Uterus (tissue), 4 donors: Measurements from ENCODE around the gene CRELD1. TPM values are rescaled to one million over a fixed set of nuclear protein-coding genes. Genes with fewer than 3 reads are reported as not detected.

ENCODE experiments used
- DNase-seq, 2 donors: peaks; one replicate each; pipeline ENCODE4 v3.0.0-alpha.2; 2019 to 2020
- H3K27ac ChIP-seq, 2 donors: fragments of 200-600 bp; sonication (generic); 1 replicate in 1 of 2; 2 replicates in 1 of 2; pipeline ENCODE4 v1.5.1; 2016 to 2018
- H3K27me3 ChIP-seq, 2 donors: fragments of 200-600 bp; sonication (generic); one replicate each; pipeline ENCODE4 v1.5.1; 2018 to 2019; ENCODE audit warnings: control low read depth in 1 of 2
- H3K36me3 ChIP-seq, 2 donors: fragments of 200-600 bp; sonication (generic); one replicate each; pipeline ENCODE4 v1.5.1; 2019; ENCODE audit warnings: control low read depth in 1 of 2
- H3K4me1 ChIP-seq, 2 donors: fragments of 200-600 bp; sonication (generic); one replicate each; pipeline ENCODE4 v1.5.1; 2018 to 2019; ENCODE audit warnings: control low read depth in 1 of 2
- H3K4me3 ChIP-seq, 2 donors: fragments of 200-600 bp; sonication (generic); 1 replicate in 1 of 2; 2 replicates in 1 of 2; pipeline ENCODE4 v1.5.1; 2018 to 2019; ENCODE audit warnings: mild to moderate bottlenecking in 1 of 2
- H3K9me3 ChIP-seq, 2 donors: fragments of 200-600 bp; sonication (generic); one replicate each; pipeline ENCODE4 v1.5.1; 2019; ENCODE audit warnings: control low read depth in 1 of 2
- POLR2A ChIP-seq, 2 donors: fragments of 450-650 bp; IDR thresholded peaks; one replicate each; pipeline ENCODE4 v1.6.1; 2016; ENCODE audit warnings: antibody characterized with exemption in 2 of 2, mild to moderate bottlenecking in 1 of 2, moderate library complexity in 1 of 2
- intact Hi-C: fragments of 100-400 bp; cut with DNase I; formaldehyde crosslinking; loops from one replicate; pipeline ENCODE4 v1.15.1; 2023; ENCODE audit warnings: low total_unique reads
- small RNA-seq: library from RNA; depleted of rRNA; stranded (forward); fragments of <200 nt; gene quantifications from one replicate; pipeline ENCODE3, GENCODE V24; 2016
- total RNA-seq, 4 donors: library from RNA; depleted of rRNA in 3 of 4; stranded (reverse); fragments of >200 nt in 3 of 4; gene quantifications; one replicate each; pipeline versions ENCODE4 v1.1.0 to v1.2.4, GENCODE V29; 2014 to 2023
- TF ChIP-seq, protein P1 (sequence below), 4 experiments: fragments of 200-600 bp in 2 of 4; fragments of 450-650 bp in 2 of 4; sonication (generic) in 2 of 4; IDR thresholded peaks; one replicate each; pipeline ENCODE4 v1.5.1; 2016 to 2019; ENCODE audit warnings: antibody characterized with exemption in 4 of 4, mild to moderate bottlenecking in 2 of 4, moderate library complexity in 1 of 4
- donor health status: DM: yes; HTN: yes; CAD: no.

Gene CRELD1
- total RNA-seq, 4 donors from 2014 or later: 20.4 to 38.8 (median 29.1) TPM

DNA sequence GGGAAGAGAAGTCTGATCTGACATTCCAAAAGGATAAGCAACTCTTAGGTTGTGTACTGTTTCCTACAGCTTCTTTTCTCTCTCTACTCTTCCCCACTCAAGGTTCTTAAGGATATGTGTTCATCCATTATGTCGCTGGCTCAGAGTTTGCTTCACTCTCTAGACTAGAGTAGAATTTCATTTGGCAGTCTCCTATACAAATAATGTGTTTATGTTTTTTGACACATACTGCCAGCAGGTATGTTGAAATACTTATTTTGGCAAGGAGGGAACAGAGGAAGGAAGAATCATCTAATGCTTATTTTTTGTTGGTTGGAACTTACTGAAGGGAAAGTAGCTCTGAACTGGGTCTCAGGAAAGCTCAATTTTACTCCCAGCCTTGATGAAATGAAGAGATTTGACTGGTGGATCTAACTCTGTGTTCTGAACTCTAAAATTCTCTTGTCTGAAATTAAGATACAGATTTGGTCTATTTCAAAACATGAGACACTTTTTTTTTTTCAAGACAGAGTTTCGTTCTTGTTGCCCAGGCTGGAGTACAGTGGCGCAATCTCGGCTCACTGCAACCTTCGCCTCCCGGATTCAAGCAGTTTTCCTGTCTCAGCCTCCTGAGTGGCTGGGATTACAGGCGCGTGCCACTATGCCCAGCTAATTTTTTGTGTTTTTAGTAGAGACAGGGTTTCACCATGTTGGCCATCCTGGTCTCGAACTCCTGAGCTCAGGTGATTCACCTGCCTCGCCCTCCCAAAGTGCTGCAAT lies 60.6 kb downstream of the CRELD1 start:
- intact Hi-C loops: no loop called here
- DNase-seq: no peak
- TF ChIP-seq, protein P1, sequence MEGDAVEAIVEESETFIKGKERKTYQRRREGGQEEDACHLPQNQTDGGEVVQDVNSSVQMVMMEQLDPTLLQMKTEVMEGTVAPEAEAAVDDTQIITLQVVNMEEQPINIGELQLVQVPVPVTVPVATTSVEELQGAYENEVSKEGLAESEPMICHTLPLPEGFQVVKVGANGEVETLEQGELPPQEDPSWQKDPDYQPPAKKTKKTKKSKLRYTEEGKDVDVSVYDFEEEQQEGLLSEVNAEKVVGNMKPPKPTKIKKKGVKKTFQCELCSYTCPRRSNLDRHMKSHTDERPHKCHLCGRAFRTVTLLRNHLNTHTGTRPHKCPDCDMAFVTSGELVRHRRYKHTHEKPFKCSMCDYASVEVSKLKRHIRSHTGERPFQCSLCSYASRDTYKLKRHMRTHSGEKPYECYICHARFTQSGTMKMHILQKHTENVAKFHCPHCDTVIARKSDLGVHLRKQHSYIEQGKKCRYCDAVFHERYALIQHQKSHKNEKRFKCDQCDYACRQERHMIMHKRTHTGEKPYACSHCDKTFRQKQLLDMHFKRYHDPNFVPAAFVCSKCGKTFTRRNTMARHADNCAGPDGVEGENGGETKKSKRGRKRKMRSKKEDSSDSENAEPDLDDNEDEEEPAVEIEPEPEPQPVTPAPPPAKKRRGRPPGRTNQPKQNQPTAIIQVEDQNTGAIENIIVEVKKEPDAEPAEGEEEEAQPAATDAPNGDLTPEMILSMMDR (IDR thresholded peaks at IDR 0.05): no peak
- no peak for TF ChIP-seq POLR2A (IDR thresholded peaks at IDR 0.05)
- Histone ChIP-seq H3K36me3 (no peaks in the 10 kb centered on the region), H3K4me1 (no peaks in the 10 kb centered on the region), H3K9me3 (no peaks in the 10 kb centered on the region), H3K27ac (no peak overlapping the region), H3K27me3 (no peaks in the 10 kb centered on the region), H3K4me3 (no peak overlapping the region)

Small RNA genes lying within 50 kb of the gene (small RNA-seq; reads per million reads assigned to genes)
- not detected for gene RNU6-882P

Other genes with a start within 250 kb of the CRELD1 start
- not detected for gene CPNE9, start 230.0 kb upstream of the CRELD1 start, total RNA-seq
- gene BRPF1, start 202.1 kb upstream of the CRELD1 start, total RNA-seq: 10 to 100 TPM; 10.8 to 36.0 (median 16.7) TPM
- 10 to 100 TPM; 29.8 to 60.7 (median 44.2) TPM for gene OGG1, start 183.9 kb upstream of the CRELD1 start, total RNA-seq
- gene CAMK1, start 163.9 kb upstream of the CRELD1 start, total RNA-seq: 10 to 100 TPM; 19.1 to 63.0 (median 56.7) TPM
- gene TADA3, start 141.4 kb upstream of the CRELD1 start, total RNA-seq: 10 to 100 TPM; 35.9 to 65.4 (median 55.3) TPM
- 100 to 1,000 TPM in 3 of 4 donors, 10 to 100 TPM in 1; 44.7 to 176 (median 142) TPM for gene ARPC4, start 140.8 kb upstream of the CRELD1 start, total RNA-seq
- gene TTLL3, start 123.6 kb upstream of the CRELD1 start, total RNA-seq: 100 to 1,000 TPM in 1 of 4 donors, 10 to 100 TPM in 3; 67.1 to 349 (median 83.7) TPM
- gene RPUSD3, start 89.8 kb upstream of the CRELD1 start, total RNA-seq: 10 to 100 TPM in 3 of 4 donors, 1 to 10 TPM in 1; 9.7 to 35.8 (median 26.9) TPM
- 1 to 10 TPM in 1 of 4 donors, under 1 TPM in 1, not detected in 2; 0.26 to 1.1 TPM for gene CIDEC, start 53.6 kb upstream of the CRELD1 start, total RNA-seq
- gene JAGN1, start 43.2 kb upstream of the CRELD1 start, total RNA-seq: 10 to 100 TPM; 22.0 to 80.6 (median 35.8) TPM
- gene IL17RE, start 31.0 kb upstream of the CRELD1 start, total RNA-seq: 10 to 100 TPM in 1 of 4 donors, 1 to 10 TPM in 2, under 1 TPM in 1; 0.26 to 10.7 (median 5.0) TPM
- gene IL17RC, start 16.7 kb upstream of the CRELD1 start, total RNA-seq: 10 to 100 TPM in 3 of 4 donors, 1 to 10 TPM in 1; 9.7 to 63.7 (median 33.9) TPM
- gene PRRT3, start 18.6 kb downstream of the CRELD1 start, total RNA-seq: 1 to 10 TPM in 3 of 4 donors, under 1 TPM in 1; 0.51 to 8.2 (median 2.2) TPM
- 100 to 1,000 TPM in 1 of 4 donors, 10 to 100 TPM in 2, 1 to 10 TPM in 1; 9.1 to 162 (median 44.0) TPM for gene EMC3, start 53.0 kb downstream of the CRELD1 start, total RNA-seq
- 10 to 100 TPM in 1 of 4 donors, 1 to 10 TPM in 2, not detected in 1; 3.0 to 17.7 (median 3.6) TPM for gene FANCD2, start 92.6 kb downstream of the CRELD1 start, total RNA-seq
- not detected for gene FANCD2OS, start 174.4 kb downstream of the CRELD1 start, total RNA-seq
- 100 to 1,000 TPM in 3 of 4 donors, 10 to 100 TPM in 1; 89.1 to 145 (median 117) TPM for gene BRK1, start 181.8 kb downstream of the CRELD1 start, total RNA-seq
- gene VHL, start 207.9 kb downstream of the CRELD1 start, total RNA-seq: 10 to 100 TPM; 14.6 to 73.7 (median 33.3) TPM
- 1 to 10 TPM in 3 of 4 donors, under 1 TPM in 1; 0.29 to 8.7 (median 3.7) TPM for gene IRAK2, start 231.1 kb downstream of the CRELD1 start, total RNA-seq